ENCODE data around the gene ARID3A.
"Not testable (repeated sequence)": the region's sequence is repeated elsewhere in the genome, so short reads cannot be mapped to it uniquely, and the experiment has no call there.

Gene ARID3A

DNA sequence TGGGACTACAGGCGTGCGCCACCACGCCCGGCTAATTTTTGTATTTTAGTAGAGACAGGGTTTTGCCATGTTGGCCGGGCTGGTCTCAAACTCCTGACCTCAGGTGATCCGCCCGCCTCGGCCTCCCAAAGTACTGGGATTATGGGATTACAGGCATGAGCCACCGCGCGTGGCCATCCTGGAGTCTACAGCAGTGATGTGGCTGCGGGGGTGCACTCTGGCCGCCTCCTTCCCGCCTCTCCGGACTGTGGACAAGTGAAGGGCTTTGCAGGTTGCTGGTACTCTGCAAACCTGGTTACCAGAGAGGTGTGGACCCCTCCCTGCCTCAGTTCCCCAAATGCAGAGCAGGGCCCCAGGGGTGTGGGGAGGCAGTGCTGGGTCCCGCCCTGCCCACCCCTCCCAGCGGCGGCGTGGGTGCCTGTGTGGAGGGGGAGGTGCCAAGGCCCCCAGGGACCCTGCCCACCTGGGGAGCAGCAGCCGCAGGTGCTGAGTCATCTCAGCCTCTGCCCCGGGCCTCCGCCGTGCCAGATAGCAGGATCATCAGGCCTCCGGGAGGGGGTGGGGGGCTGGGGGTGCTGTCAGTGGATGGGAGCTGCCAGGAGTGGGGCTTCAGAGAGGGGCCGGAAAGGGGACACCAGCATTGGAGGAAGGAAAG lies 23.1 kb downstream of the ARID3A start:
- FAIRE-seq, result no peak

DNA sequence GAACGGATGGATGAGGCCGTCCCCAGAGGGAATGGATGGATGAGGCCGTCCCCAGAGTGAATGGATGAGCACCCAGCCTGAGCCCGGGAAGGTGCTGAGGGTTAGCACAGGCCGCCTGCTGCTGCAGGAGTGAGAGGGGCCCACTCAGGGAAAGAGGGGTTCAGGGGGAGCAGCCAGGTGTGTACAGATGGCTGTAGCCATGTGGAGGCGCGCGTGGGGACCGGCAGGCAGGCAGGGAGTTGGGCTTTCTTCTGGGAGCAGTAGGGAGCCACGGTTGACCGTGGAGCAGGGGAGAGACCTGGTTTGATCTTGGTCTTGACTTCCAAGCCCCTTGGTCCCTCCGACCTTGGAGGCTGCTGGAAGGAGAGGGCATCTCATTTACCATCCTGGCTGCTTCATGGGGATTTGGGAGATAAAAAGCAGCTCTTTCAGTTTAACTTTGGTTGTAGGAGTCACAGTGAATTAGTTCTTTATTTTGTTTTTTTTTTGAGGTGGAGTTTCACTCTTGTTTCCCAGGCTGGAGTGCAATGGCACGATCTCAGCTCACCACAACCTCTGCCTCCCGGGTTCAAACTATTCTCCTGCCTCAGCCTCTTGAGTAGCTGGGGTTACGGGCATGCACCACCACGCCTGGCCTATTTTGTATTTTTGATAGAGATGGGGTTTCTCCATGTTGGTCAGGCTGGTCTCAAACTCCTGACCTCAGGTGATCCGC lies 24.7 kb downstream of the ARID3A start:
- no peak for FAIRE-seq

DNA sequence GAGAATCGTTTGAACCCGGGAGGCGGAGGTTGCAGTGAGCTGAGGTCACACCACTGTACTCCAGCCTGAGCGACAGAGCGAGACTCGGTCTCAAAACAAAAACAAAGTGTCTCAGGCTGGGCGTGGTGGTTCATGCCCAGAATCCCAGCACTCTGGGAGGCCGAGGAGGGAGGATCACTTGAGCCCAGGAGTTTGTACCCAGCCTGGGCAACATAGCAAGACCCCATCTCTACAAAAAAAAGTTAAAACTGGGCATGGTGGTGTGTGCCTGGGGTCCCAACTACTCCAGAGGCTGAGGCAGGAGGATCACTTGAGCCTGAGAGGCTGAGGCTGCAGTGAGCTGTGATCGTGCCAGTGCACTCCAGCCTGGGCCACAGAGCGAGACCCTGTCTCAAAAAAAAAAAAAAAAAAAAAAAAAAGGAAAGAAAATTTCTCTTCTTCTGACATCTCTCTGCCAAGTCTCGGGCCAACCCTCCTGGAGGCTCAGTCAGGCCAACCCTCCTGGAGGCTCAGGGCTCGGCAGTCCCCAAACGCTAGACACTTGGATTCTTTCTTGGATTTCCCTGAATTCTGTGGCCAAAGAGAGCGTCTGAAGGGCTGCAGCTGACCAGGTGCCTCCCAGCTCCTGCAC lies 26.3 kb downstream of the ARID3A start:
- no peak for FAIRE-seq

DNA sequence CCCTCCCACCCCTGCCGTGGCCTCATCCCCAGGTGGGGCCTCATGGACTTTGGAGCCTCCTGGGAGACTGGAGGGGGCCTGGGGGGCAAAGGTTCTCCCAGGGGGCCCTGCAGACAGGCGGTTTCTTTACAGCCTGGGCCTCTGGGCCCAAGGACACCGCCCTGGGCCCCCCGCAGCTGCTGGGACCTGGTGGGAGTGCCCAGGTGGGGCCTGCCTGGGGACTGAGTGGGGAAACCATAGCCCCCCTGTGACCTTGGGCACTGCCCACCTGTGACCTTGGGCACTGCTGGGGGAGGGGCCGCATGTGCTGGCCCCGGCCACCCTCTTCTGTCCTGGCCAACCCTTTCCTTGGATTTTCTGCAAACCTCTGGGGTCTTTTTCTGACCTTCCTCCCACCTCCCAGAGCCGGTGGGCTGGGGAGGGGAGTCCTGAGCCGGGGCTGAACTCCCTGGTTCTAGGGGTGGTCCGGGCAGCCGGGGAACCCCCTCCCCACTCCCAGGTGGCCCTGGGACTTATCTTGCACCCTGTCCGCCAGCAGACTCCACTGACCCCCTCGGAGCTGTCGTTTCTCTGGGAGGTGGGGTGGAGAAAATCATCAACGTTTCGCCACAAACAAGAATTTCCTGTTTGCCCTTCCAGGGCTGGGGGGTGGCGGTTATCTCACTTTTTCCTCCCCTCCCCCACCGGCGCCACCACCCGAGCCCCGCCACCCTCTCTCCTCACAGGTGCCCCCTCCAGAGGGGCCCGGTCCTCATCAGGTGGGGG lies 27.0 kb downstream of the ARID3A start:
- no peak for FAIRE-seq

DNA sequence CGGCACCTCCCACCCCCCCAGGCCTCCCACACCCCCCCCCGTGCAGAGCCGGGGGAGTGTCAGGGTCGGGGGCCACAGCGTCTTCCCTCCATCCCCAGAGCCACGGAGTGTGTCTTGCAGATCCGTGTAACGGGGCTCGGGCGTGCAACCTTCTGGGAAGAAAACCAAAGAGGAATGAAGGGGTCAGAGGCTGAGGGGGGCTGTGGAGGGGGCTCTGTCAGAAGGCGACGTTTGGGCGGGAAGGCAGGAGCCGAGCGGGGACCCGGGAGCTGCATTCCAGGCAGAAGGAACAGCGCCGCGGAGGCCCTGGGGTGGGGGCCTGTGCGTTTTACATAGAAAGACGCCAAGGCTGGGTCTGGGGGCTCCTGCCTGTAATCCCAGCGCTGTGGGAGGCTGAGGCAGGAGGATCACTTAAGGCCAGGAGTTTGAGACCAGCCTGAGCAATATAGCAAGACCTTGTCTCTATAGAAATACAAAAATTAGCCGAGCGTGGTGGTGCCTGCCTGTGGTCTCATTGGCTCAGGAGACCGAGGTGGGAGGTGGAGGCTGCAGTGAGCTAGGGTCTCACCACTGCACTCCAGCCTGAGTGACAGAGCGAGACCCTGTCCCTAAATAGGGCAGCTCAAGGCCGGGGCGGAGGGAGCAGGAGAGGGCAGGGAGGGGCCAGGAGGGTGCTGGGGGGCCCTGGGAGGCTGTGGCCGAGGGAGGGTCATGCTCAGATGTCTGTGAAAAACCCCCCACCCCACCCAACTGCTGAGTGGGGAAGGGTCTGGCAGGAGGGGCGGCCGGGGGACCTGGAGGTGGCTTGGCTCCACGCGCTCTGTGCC lies 27.8 kb downstream of the ARID3A start:
- no peak for FAIRE-seq

DNA sequence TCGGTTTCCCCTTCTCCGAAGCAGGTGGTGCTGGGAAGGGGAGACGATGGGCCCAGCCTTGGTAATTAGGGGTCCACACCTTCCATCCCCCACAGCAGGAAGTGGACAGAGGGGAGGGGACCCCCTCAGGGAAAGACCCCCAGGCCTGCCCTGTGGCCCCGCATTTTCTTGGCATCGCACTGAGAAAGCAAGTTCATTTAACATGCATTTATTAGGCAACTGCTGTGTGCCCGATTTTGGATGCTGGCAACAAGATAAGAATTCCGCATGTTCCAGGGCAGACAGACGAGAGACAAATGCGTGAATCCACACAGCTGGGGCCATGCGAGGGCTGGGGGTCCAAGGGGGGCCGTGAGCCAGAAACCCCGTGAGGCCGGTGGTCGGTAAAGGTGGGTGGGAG lies 28.4 kb downstream of the ARID3A start:
- no peak for FAIRE-seq

DNA sequence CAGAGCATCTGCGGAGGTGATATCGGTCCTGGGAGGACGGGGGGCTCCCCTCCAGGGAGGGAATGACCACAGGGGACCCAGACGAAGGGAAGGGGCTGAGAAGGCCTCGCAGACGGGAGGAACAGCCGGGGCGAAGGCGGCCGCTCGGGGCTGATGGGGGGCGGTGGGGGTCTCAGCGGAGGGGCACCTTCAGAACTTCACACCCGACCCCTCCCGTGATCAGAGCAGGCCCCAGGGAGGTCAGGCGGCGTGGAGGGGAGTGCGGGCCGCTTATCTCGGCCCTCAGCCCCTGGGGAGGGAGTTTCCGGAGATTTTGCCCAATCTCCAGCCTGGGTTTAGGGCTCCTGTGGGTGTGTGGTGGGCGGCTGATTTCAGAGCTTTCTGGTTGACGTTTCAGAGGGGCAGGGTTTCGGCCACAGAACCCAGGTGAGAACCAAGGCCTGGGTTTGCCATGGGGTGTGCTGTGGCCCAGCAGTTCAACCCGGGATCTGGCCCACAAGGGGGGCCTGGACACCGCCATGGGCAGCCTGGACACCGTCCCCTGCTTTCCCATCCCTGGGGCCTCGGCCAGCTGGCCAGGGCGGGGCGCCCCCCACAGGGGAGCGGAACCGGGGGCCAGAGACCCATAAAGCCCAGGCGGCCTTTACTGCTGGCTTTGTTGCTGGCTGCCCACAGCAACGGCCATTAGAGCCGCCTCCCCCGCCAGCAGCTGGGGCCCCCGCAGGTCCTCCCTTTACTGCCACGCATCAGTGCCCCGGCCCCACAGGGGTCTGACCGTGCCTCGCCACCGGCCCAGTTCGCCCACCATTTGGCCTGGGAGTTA lies 29.0 kb downstream of the ARID3A start:
- FAIRE-seq, result no peak

DNA sequence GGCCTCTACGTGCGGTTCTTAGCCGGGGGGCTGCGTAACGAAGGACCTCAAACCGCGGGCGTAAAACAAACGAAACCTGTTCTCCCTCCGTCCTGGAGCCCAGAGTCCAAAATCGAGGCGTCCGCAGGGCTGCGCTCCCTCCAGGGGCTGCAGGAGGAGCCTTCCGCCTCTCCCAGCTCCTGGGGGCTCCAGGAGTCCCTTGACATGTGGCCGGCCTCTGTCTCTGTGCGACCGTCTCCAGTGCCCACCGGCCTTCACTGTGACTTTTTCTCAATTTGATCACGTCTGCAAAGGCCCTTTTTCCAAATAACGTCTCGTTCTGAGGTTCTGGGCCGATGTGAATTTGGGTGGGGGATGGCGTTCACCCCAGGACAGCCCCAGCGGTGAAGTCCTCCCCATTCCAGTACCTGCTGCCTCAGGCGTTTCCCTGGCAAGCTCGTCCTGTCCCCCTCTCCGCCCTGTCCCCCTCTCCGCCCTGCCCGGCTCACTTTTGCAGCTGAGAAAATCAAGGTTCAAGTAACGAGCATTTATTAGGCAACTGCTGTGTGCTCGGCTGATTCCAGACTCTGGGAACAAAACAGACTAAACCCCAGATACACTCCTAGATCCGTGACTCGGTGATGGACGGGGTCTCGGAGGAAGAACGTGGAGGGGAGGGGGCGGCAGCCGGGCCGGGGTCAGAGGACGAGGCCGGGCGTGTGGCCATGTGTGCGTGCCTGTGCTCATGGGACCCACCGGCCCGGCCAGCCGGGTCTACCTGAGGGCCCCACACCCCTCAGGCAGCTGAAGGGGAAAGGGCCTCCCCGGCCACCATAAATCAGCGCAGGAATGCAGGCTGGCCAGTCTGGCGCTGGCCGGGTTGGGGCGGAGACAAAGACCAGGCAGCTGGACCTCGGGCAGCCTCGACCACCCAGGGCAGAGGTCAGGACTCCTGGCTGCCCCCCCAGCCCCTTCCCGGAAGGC lies 30.2 kb downstream of the ARID3A start:
- FAIRE-seq, result no peak

DNA sequence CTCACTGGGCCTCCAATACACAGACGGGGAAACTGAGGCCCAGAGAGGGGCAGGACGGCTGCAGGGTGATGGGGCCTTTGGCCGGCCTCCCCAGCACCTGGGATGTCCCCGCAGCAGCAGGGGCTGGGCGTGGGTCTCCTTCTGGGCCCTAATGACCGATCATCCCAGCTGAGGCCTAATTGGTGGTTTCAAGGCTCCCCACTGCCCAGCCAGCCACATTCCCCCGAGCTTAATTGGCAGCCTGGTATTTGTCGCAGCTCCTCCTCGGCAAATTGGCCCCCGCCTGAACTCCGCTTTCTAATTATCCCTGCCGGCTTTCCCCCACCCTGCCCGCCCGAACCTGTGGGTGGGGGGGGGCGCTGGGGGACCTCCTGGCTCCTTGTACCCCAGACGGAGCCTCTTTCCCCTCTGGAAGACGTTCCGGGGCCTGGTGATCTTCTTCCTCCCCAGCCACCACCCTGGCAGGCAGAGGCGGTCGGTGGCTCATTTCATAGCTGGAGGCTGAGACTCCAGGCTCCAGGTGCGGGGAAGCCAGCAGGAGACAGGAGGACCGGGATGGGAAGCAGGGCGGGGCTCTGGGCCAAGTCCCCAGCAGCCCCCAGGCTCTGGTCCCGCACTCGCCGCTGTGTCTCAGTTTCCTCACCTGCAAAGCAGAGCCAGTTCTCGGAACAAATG lies 31.1 kb downstream of the ARID3A start:
- FAIRE-seq, result no peak

DNA sequence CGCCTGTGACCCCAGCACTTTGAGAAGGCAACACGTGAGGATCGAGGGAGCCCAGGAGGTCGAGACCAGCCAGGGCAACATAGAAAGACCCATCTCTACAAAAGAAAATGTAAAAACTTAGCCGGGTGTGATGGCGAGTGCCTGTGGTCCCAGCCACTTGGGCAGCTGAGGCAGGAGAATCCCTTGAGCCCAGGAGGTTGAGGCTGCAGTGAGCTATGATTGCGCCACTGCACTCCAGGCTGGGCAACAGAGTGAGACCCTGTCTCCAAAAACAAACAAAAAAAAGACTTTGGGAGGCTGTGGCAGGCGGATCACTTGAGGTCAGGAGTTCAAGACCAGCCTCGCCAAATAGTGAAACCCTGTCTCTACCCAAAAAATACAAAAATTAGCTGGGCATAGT lies 31.7 kb downstream of the ARID3A start:
- FAIRE-seq, result not testable (repeated sequence)

DNA sequence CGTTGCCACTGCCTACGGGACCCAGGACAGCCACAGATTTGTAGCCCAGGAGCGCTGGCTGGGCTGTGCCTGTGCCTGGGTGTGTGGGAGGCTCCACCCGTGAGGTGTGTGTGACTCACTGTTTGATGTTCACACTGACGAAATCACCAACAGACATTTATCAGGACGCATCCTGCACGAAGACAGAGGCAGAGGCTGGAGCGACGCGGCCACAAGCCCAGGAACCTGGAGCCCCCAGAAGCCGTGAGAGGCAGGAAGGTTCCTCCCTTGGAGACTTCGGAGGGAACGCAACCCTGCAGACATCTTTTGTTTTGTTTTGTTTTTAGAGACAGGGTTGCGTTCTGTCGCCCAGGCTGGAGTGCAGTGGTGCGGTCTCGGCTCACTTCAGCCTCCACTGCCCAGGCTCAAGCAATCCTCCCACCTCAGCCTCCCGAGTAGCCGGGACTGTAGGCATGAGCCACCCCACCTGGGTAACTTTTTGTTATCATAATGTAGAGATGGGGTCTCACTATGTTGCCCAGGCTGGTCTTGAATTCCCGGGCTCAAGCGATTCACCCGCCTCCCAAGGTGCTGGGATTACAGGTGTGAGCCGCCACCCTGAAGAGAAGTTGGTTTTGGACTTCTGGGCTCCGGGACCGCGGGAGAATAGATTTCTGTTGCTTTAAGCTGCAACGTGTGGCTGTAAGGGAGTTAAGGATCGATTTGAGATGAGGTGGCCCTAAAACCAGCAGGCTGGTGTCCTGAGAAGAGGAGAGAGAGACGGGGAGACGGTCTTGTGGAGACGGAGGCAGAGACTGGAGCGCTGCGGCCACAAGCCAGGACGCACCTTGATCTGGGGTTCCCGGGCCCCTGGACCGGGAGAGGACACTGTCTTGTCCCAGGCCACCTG lies 33.4 kb downstream of the ARID3A start:
- no peak for FAIRE-seq

DNA sequence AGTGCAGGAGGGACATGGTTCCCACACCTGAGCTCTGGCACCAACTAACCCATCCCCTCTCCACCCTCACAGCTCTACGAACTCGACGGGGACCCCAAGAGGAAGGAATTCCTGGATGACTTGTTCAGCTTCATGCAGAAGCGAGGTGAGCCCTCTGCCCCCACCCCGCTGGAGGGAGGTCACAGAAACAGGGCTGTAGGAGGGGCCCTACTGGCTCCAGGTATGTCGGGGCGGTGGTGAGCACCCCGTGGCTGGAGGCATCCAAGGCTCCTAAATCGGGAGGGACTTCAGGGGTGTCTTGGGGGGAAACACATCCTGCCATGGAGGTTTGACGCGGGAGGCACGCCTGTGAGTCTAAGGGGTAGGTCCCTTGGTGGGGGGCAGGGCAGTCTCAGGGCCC lies 34.2 kb downstream of the ARID3A start:
- no peak for FAIRE-seq

DNA sequence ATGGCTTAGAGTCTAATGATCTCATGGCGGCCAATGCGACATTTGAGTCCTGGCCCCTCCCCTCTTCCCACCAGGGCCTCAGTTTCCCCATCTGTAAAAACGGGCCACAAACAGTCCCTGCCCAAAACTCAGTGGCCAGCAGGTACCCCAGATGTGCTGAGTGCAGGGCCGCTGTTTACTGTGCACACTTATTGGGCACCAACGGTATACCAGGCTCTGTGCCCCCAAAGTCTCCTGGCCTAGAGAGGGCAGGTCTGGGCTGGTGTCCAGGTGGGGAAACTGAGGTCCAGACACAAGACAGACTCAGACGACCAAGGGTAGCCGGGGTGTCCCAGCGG lies 34.7 kb downstream of the ARID3A start:
- no peak for FAIRE-seq

DNA sequence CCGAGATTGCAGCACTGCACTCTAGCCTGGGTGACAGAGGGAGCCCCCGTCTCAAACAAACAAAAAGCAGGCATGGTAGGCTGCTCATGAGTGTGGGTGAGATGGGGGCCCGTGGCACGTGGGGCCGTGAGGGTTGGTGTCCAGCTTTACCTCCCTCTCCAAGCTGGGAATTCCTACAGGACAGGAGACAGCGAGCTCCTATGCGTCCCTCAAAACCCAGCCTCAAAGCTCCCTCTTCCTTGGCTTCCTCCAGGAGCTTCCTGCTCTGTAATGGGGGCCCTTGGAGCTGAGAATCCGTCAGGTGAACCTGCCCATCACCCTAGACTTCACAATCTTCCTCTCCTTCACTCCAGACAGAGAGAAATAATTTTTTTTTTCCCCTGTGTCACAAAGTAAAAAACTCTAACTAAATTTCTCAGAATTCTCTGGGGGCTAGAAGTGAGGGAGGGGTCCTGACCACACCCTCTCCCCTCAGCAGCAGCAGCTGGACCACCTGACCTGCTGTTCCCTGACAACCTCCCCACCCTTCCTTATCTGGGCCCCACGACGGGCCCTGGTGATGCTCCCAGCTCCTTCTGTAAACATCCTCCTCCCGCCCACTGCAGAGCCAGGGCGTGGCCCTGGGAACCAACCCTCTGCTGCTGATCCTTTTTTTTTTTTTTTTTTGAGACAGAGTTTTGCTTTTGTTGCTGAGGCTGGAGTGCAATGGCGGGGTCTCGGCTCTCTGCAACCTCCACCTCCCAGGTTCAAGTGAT lies 36.2 kb downstream of the ARID3A start:
- FAIRE-seq, result no peak

DNA sequence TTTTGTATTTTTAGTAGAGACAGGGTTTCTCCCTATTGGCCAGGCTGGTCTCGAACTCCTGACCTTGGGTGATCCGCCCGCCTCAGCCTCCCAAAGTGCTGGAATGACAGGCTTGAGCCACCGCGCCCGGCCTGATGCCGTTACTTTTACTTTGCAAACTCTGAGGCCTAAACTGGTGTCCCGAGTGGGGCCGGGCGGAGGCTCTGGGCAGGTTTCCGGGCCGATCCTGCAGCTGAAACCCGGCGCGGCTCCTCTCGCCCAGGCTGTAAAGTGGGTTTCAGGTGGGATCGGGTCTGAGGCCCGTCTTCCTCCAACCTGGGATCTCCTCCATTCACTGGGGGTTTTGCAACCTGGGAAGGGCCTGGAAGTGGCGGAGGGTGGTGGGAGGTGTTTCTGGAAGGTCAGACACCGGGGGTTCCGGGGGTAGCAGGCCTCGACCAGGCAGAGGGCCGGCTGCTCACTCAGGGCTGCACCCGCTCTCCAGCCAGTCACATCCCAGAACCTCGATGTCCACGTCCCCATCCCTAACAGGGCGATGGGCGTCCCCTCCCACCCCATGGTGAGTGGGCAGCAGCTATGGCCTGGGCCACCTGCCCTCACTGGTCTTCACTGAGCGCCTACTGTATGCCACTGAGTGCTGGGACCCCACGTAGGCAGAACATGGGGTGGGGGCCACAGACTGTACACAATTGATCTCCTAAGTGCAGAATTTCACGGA lies 37.0 kb downstream of the ARID3A start:
- no peak for FAIRE-seq

DNA sequence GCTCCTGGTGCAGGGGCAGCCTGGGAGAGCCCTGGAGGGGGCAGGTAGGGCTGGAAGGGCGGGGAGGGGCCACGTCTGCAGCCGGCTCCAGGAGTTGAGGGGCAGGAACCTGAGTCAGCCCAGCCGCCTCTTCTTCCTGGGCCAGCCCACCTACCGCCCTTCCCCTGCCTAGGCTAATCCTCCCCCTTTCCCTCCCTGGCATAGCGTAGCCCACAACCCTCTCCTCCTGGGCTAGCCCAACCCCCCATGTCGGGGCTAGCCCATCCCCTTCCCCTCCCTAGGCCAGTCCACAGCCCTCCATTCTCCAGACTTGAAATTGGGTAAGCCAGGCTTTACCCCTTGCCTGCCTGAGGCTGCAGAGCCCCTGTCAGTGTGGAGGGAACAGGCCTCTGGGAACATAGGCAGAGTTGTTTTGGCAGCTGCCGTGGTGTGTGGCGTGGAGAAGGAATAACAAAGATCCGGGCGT lies 37.7 kb downstream of the ARID3A start:
- no peak for FAIRE-seq

DNA sequence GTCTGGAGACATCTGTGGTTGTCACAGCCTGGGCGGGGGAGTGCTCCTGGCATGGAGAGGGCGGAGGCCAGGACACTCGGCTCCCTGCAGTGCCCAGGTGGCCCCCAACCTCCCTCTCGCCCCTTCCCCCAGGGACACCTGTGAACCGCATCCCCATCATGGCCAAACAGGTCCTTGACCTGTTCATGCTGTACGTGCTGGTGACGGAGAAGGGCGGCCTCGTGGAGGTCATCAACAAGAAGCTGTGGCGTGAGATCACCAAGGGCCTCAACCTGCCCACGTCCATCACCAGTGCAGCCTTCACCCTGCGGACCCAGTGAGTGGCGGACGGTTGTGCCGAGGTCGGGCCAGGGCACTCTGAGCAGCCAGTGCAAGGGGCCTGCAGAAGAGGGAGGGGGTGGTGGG lies 38.3 kb downstream of the ARID3A start:
- FAIRE-seq, result no peak

Measured in islet of Langerhans (tissue), 1 donor.